Mesothelial cell of epicardium (in vitro differentiated cells): ENCODE measurements around the gene RAMACL. TPM values are rescaled to one million over a fixed set of nuclear protein-coding genes. Genes with fewer than 3 reads are reported as not detected.

Experiments used
- DNase-seq, 2 experiments: peaks; one replicate each; pipeline ENCODE4 v3.0.0; 2021; ENCODE audit warnings: low spot score in 2 of 2; ENCODE audit not compliant: unreplicated experiment in 2 of 2
- H3K27ac Mint-ChIP-seq: 2 replicates; pipeline ENCODE4 v1.8.0; 2021; ENCODE audit warnings: mixed read lengths
- H3K27me3 Mint-ChIP-seq: 2 replicates; pipeline ENCODE4 v1.8.0; 2021; ENCODE audit warnings: low read depth, mixed read lengths
- H3K36me3 Mint-ChIP-seq: 2 replicates; pipeline ENCODE4 v1.8.0; 2021; ENCODE audit warnings: mixed read lengths
- H3K4me1 Mint-ChIP-seq: 2 replicates; pipeline ENCODE4 v1.8.0; 2021; ENCODE audit warnings: mixed read lengths
- H3K4me3 Mint-ChIP-seq: 2 replicates; pipeline ENCODE4 v1.8.0; 2021; ENCODE audit warnings: mild to moderate bottlenecking, moderate library complexity, mixed read lengths
- H3K9me3 Mint-ChIP-seq: 2 replicates; pipeline ENCODE4 v1.8.0; 2021; ENCODE audit warnings: mixed read lengths
- CTCF ChIP-seq: fragments of 200-600 bp; sonication (generic); IDR thresholded peaks from one replicate; pipeline ENCODE4 v1.5.0; 2021; ENCODE audit warnings: antibody characterized with exemption; ENCODE audit not compliant: unreplicated experiment
- total RNA-seq: library from RNA; stranded (reverse); gene quantifications from 3 replicates; pipeline ENCODE4 v1.2.1, GENCODE V29; 2021

RAMACL gene
- total RNA-seq, 1 donor from 2014 or later = 0.69 TPM

- H3K27ac Mint-ChIP-seq = no peak overlapping the region
- peaks cover 18% of the 10 kb centered on the region for H3K36me3 Mint-ChIP-seq
- no peak overlapping the region for H3K4me3 Mint-ChIP-seq
- no peak for DNase-seq
- no peaks in the 10 kb centered on the region for H3K27me3 Mint-ChIP-seq
- H3K4me1 Mint-ChIP-seq = peaks cover 6% of the 10 kb centered on the region
- H3K9me3 Mint-ChIP-seq = peaks cover 25% of the 10 kb centered on the region
- no peak for TF ChIP-seq CTCF
Observed at GRCh38 chr6:166573511-166574216, 12.8 kb downstream of the RAMACL start.

GRCh38 chr6:166572370-166573261 is 13.9 kb downstream of the RAMACL start:
- no peak overlapping the region for H3K27ac Mint-ChIP-seq
- DNase-seq = no peak

GRCh38 chr6:166570929-166571713 is 15.4 kb downstream of the RAMACL start:
- no peaks in the 10 kb centered on the region for H3K27me3 Mint-ChIP-seq
- no peak for TF ChIP-seq CTCF
- H3K9me3 Mint-ChIP-seq = peaks cover 13% of the 10 kb centered on the region
- DNase-seq = no peak
- H3K4me3 Mint-ChIP-seq = no peak overlapping the region
- H3K4me1 Mint-ChIP-seq = peaks cover 6% of the 10 kb centered on the region
- H3K36me3 Mint-ChIP-seq = peaks cover 8% of the 10 kb centered on the region
- no peak overlapping the region for H3K27ac Mint-ChIP-seq

More at GRCh38 chr6:166572370-166573261, 13.9 kb downstream of the RAMACL start:
- no peaks in the 10 kb centered on the region for H3K27me3 Mint-ChIP-seq
- H3K4me1 Mint-ChIP-seq = peaks cover 6% of the 10 kb centered on the region
- peaks cover 21% of the 10 kb centered on the region for H3K9me3 Mint-ChIP-seq
- peaks cover 16% of the 10 kb centered on the region for H3K36me3 Mint-ChIP-seq
- no peak overlapping the region for H3K4me3 Mint-ChIP-seq
- no peak for TF ChIP-seq CTCF

GRCh38 chr6:166569206-166569605 is 17.3 kb downstream of the RAMACL start:
- no peak for DNase-seq
- Mint-ChIP-seq H3K4me3 (no peak overlapping the region), H3K9me3 (no peaks in the 10 kb centered on the region), H3K27ac (no peak overlapping the region), H3K27me3 (no peaks in the 10 kb centered on the region), H3K36me3 (no peaks in the 10 kb centered on the region), H3K4me1 (peaks cover 6% of the 10 kb centered on the region)
- no peak for TF ChIP-seq CTCF

- no peak for DNase-seq
- no peaks in the 10 kb centered on the region for H3K27me3 Mint-ChIP-seq
- peaks cover 2% of the 10 kb centered on the region for H3K4me1 Mint-ChIP-seq
- no peak overlapping the region for H3K27ac Mint-ChIP-seq
- H3K36me3 Mint-ChIP-seq = no peaks in the 10 kb centered on the region
- no peak overlapping the region for H3K4me3 Mint-ChIP-seq
- no peak for TF ChIP-seq CTCF
- H3K9me3 Mint-ChIP-seq = no peaks in the 10 kb centered on the region
Observed at GRCh38 chr6:166567813-166568212, 18.7 kb downstream of the RAMACL start.
